MCF 10A (cell line): ENCODE measurements around the gene PYGM. TPM values are rescaled to one million over a fixed set of nuclear protein-coding genes. Genes with fewer than 3 reads are reported as not detected.

Source experiments
- BruUV-seq: library from RNA; stranded (reverse); fragments of 400-500 nt; replicated peaks from 2 replicates; lab custom pipeline; 2021; lab: Mats Ljungman, UMichigan
- CTCF ChIA-PET: fragments of 300-600 bp; sonication (Branson Sonifier 250); formaldehyde crosslinking; extraction: SDS; loops from one replicate; lab custom pipeline; 2021; ENCODE audit warnings: antibody characterized with exemption, inconsistent platforms; lab: Yijun Ruan, JAX
- POLR2A ChIA-PET: fragments of 300-600, 350-650 bp; sonication (Branson Sonifier 250); formaldehyde crosslinking; extraction: SDS; loops from one replicate; lab custom pipeline; 2020; ENCODE audit warnings: antibody characterized with exemption, inconsistent platforms; lab: Yijun Ruan, JAX
- DNase-seq: peaks from one replicate; pipeline ENCODE4 v3.0.0-alpha.2; 2018; ENCODE audit not compliant: unreplicated experiment
- H3K27ac Mint-ChIP-seq: one replicate; pipeline ENCODE4 v1.8.0; 2022; ENCODE audit warnings: mild to moderate bottlenecking, low read depth, mixed read lengths; ENCODE audit not compliant: unreplicated experiment
- H3K27me3 Mint-ChIP-seq: one replicate; pipeline ENCODE4 v1.8.0; 2022; ENCODE audit warnings: mixed read lengths; ENCODE audit not compliant: insufficient read depth, unreplicated experiment
- H3K36me3 Mint-ChIP-seq: one replicate; pipeline ENCODE4 v1.8.0; 2022; ENCODE audit warnings: mild to moderate bottlenecking, moderate library complexity, mixed read lengths; ENCODE audit not compliant: insufficient read depth, unreplicated experiment
- H3K4me1 Mint-ChIP-seq: one replicate; pipeline ENCODE4 v1.8.0; 2022; ENCODE audit warnings: mixed read lengths; ENCODE audit not compliant: insufficient read depth, unreplicated experiment
- H3K4me3 Mint-ChIP-seq: one replicate; pipeline ENCODE4 v1.8.0; 2022; ENCODE audit warnings: mild to moderate bottlenecking, moderate library complexity, mixed read lengths; ENCODE audit not compliant: unreplicated experiment
- H3K9me3 Mint-ChIP-seq: one replicate; pipeline ENCODE4 v1.8.0; 2022; ENCODE audit warnings: mixed read lengths; ENCODE audit not compliant: unreplicated experiment
- CTCF ChIP-seq: fragments of 200-600 bp; IDR thresholded peaks from one replicate; pipeline ENCODE4 v1.8.0; 2022; ENCODE audit warnings: antibody characterized with exemption, mild to moderate bottlenecking; ENCODE audit not compliant: unreplicated experiment
- intact Hi-C: fragments of 100-400 bp; cut with micrococcal nuclease; formaldehyde crosslinking; loops from 2 replicates; pipeline ENCODE4 v1.14.1; 2022
- total RNA-seq: library from RNA; stranded (reverse); gene quantifications from 2 replicates; pipeline ENCODE4 v1.2.3, GENCODE V29; 2022

Gene PYGM
- total RNA-seq, 1 experiment from 2014 or later = 0.09 TPM

GRCh38 chr11:64723907-64724862 lies 35.6 kb downstream of the PYGM start:
- Mint-ChIP-seq H3K4me3 (no peak overlapping the region), H3K27ac (no peak overlapping the region), H3K36me3 (no peaks in the 10 kb centered on the region), H3K4me1 (no peaks in the 10 kb centered on the region), H3K9me3 (no peaks in the 10 kb centered on the region), H3K27me3 (peaks cover 54% of the 10 kb centered on the region)
- POLR2A ChIA-PET = no interaction called here
- BruUV-seq = no TSS peak
- no peak for DNase-seq
- CTCF ChIA-PET = interaction anchor here (0.6 to 1.0 kb wide), 2 partner anchors 15 to 1235 kb away, joined by 3 to 4 read pairs; no protein-coding TSS in a partner anchor
- intact Hi-C loops = loop anchor here (1.0 kb wide), 2 partner anchors 36 to 171 kb away; no protein-coding TSS in a partner anchor
- TF ChIP-seq CTCF = no peak

GRCh38 chr11:64723117-64723906 lies 36.5 kb downstream of the PYGM start, which contains the start of gene NRXN2:
Gene NRXN2 (minus strand): TSS chr11:64723197. CDS start chr11:64713699, 9,498 bp downstream.
- BruUV-seq = no TSS peak
- CTCF ChIA-PET = interaction anchor here (1.2 to 1.6 kb wide), 2 partner anchors 35 to 72 kb away, joined by 4 to 5 read pairs; no protein-coding TSS in a partner anchor
- H3K9me3 Mint-ChIP-seq = no peaks in the 10 kb centered on the region
- no peaks in the 10 kb centered on the region for H3K4me1 Mint-ChIP-seq
- peak; percentile 74 for DNase-seq
- H3K27ac Mint-ChIP-seq = no peak within 1 kb of the TSS
- H3K36me3 Mint-ChIP-seq = no peaks in the 10 kb centered on the region
- TF ChIP-seq CTCF = peak; percentile 96
- peaks cover 62% of the 10 kb centered on the region for H3K27me3 Mint-ChIP-seq
- H3K4me3 Mint-ChIP-seq = peak within 1 kb of the TSS; percentile 62
- intact Hi-C loops = loop anchor here (1.0 kb wide), 2 partner anchors 35 to 170 kb away; no protein-coding TSS in a partner anchor
- POLR2A ChIA-PET = no interaction called here

- Mint-ChIP-seq H3K4me1 (no peaks in the 10 kb centered on the region), H3K9me3 (no peaks in the 10 kb centered on the region), H3K27me3 (peaks cover 62% of the 10 kb centered on the region), H3K36me3 (no peaks in the 10 kb centered on the region), H3K4me3 (no peak overlapping the region), H3K27ac (no peak overlapping the region)
- ChIA-PET POLR2A (interaction anchor here (0.6 kb wide), 1 partner anchor 288 kb away, joined by 3 read pairs; no protein-coding TSS in a partner anchor), CTCF (interaction anchor here (0.5 to 1.6 kb wide), 7 partner anchors 18 to 387 kb away, joined by 3 to 5 read pairs (median 4); no protein-coding TSS in a partner anchor)
- TF ChIP-seq CTCF = no peak
- intact Hi-C loops = loop anchor here (1.0 kb wide), 2 partner anchors 34 to 169 kb away; no protein-coding TSS in a partner anchor
- no peak for DNase-seq
- BruUV-seq = no TSS peak
Measured at GRCh38 chr11:64722141-64723065, 37.4 kb downstream of the PYGM start.
